Measurements from ENCODE around the gene ARID3A.

Gene ARID3A

GRCh38 chr19:1006711-1007398, 81.0 kb downstream of the ARID3A start:
- no peak overlapping the region for H3K4me3 ChIP-seq (ENCODE audit: low read depth, low read length)
- in situ Hi-C loops (cut with HindIII; ENCODE audit: low sequenced_read_pairs): no loop called here
- no peak for TF ChIP-seq CTCF (IDR thresholded peaks at IDR 0.05; ENCODE audit: low read depth, low read length, missing control alignments)
- DNase-seq (ENCODE audit: low read depth): no peak

- in situ Hi-C loops (cut with HindIII; ENCODE audit: low sequenced_read_pairs): no loop called here
Observed at GRCh38 chr19:1007399-1008251, 81.8 kb downstream of the ARID3A start.

GRCh38 chr19:1008268-1009040, 82.6 kb downstream of the ARID3A start:
- TF ChIP-seq CTCF (IDR thresholded peaks at IDR 0.05; ENCODE audit: low read depth, low read length, missing control alignments): no peak
- H3K4me3 ChIP-seq (ENCODE audit: low read depth, low read length): no peak overlapping the region
- in situ Hi-C loops (cut with HindIII; ENCODE audit: low sequenced_read_pairs): no loop called here
- DNase-seq (ENCODE audit: low read depth): no peak

More at GRCh38 chr19:1007399-1008251, 81.8 kb downstream of the ARID3A start:
- no peak for DNase-seq (ENCODE audit: low read depth)
- no peak overlapping the region for H3K4me3 ChIP-seq (ENCODE audit: low read depth, low read length)
- no peak for TF ChIP-seq CTCF (IDR thresholded peaks at IDR 0.05; ENCODE audit: low read depth, low read length, missing control alignments)

- H3K4me3 ChIP-seq (ENCODE audit: low read depth, low read length): no peak overlapping the region
- TF ChIP-seq CTCF (IDR thresholded peaks at IDR 0.05; ENCODE audit: low read depth, low read length, missing control alignments): no peak
- no peak for DNase-seq (ENCODE audit: low read depth)
- in situ Hi-C loops (cut with HindIII; ENCODE audit: low sequenced_read_pairs): no loop called here
Observed at GRCh38 chr19:1009041-1009980, 83.5 kb downstream of the ARID3A start.

- DNase-seq (ENCODE audit: low read depth): no peak
- in situ Hi-C loops (cut with HindIII; ENCODE audit: low sequenced_read_pairs): no loop called here
- H3K4me3 ChIP-seq (ENCODE audit: low read depth, low read length): no peak overlapping the region
- no peak for TF ChIP-seq CTCF (IDR thresholded peaks at IDR 0.05; ENCODE audit: low read depth, low read length, missing control alignments)
Observed at GRCh38 chr19:1009981-1010538, 84.2 kb downstream of the ARID3A start.

Measured in astrocyte of the cerebellum (primary cell).